ENCODE data around the gene ABLIM3. TPM values are rescaled to one million over a fixed set of nuclear protein-coding genes. Genes with fewer than 3 reads are reported as not detected.

The ABLIM3 gene
- total and polyA plus RNA-seq, 9 of the 15 experiments (the other 6 are each of a cell fraction or from before 2014, with no cell fraction given): 0.03 to 0.38 (median 0.11) TPM

DNA sequence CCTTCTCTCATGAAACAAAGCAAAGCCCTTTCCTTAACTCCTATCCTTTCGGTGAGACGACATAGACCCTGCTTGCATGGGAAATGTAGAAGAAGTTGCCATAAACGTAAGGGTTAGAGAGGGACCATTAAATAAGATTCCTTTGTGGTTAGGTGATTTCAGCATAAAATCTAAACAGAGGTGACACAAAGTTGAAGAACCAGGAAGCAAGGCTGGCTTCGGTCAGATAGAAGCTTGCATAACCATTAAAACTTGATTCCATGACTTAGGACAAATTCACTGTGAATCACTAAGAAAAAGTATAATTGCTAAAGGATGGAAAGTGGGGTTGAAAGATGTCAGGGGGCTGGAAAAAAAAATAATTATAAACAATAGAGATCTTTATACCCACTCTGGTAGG lies 30.9 kb upstream of the ABLIM3 start (continued):
- no peak for TF ChIP-seq THRB (CRISPR knock-in tag; conservative IDR thresholded peaks at IDR 0.05)
- TF ChIP-seq, protein P1, sequence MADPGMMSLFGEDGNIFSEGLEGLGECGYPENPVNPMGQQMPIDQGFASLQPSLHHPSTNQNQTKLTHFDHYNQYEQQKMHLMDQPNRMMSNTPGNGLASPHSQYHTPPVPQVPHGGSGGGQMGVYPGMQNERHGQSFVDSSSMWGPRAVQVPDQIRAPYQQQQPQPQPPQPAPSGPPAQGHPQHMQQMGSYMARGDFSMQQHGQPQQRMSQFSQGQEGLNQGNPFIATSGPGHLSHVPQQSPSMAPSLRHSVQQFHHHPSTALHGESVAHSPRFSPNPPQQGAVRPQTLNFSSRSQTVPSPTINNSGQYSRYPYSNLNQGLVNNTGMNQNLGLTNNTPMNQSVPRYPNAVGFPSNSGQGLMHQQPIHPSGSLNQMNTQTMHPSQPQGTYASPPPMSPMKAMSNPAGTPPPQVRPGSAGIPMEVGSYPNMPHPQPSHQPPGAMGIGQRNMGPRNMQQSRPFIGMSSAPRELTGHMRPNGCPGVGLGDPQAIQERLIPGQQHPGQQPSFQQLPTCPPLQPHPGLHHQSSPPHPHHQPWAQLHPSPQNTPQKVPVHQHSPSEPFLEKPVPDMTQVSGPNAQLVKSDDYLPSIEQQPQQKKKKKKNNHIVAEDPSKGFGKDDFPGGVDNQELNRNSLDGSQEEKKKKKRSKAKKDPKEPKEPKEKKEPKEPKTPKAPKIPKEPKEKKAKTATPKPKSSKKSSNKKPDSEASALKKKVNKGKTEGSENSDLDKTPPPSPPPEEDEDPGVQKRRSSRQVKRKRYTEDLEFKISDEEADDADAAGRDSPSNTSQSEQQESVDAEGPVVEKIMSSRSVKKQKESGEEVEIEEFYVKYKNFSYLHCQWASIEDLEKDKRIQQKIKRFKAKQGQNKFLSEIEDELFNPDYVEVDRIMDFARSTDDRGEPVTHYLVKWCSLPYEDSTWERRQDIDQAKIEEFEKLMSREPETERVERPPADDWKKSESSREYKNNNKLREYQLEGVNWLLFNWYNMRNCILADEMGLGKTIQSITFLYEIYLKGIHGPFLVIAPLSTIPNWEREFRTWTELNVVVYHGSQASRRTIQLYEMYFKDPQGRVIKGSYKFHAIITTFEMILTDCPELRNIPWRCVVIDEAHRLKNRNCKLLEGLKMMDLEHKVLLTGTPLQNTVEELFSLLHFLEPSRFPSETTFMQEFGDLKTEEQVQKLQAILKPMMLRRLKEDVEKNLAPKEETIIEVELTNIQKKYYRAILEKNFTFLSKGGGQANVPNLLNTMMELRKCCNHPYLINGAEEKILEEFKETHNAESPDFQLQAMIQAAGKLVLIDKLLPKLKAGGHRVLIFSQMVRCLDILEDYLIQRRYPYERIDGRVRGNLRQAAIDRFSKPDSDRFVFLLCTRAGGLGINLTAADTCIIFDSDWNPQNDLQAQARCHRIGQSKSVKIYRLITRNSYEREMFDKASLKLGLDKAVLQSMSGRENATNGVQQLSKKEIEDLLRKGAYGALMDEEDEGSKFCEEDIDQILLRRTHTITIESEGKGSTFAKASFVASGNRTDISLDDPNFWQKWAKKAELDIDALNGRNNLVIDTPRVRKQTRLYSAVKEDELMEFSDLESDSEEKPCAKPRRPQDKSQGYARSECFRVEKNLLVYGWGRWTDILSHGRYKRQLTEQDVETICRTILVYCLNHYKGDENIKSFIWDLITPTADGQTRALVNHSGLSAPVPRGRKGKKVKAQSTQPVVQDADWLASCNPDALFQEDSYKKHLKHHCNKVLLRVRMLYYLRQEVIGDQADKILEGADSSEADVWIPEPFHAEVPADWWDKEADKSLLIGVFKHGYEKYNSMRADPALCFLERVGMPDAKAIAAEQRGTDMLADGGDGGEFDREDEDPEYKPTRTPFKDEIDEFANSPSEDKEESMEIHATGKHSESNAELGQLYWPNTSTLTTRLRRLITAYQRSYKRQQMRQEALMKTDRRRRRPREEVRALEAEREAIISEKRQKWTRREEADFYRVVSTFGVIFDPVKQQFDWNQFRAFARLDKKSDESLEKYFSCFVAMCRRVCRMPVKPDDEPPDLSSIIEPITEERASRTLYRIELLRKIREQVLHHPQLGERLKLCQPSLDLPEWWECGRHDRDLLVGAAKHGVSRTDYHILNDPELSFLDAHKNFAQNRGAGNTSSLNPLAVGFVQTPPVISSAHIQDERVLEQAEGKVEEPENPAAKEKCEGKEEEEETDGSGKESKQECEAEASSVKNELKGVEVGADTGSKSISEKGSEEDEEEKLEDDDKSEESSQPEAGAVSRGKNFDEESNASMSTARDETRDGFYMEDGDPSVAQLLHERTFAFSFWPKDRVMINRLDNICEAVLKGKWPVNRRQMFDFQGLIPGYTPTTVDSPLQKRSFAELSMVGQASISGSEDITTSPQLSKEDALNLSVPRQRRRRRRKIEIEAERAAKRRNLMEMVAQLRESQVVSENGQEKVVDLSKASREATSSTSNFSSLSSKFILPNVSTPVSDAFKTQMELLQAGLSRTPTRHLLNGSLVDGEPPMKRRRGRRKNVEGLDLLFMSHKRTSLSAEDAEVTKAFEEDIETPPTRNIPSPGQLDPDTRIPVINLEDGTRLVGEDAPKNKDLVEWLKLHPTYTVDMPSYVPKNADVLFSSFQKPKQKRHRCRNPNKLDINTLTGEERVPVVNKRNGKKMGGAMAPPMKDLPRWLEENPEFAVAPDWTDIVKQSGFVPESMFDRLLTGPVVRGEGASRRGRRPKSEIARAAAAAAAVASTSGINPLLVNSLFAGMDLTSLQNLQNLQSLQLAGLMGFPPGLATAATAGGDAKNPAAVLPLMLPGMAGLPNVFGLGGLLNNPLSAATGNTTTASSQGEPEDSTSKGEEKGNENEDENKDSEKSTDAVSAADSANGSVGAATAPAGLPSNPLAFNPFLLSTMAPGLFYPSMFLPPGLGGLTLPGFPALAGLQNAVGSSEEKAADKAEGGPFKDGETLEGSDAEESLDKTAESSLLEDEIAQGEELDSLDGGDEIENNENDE (IDR thresholded peaks at IDR 0.05; ENCODE audit: low read depth, low read length): no peak
- no peak for TF ChIP-seq RFX1 (IDR thresholded peaks at IDR 0.05)
- TF ChIP-seq CUX1 (CRISPR knock-in tag; IDR thresholded peaks at IDR 0.05): no peak
- TF ChIP-seq ZNF512 (tag; IDR thresholded peaks at IDR 0.05): no peak

All from K562 (cell line).